MM.1S (cell line): ENCODE results near the gene COLEC11.

Source experiments
- CTCF ChIP-seq: fragments of 300-600 bp; sonication (generic); IDR thresholded peaks from 2 replicates; pipeline ENCODE4 v1.5.1; 2016; ENCODE audit warnings: antibody characterized with exemption, low read length, mixed read lengths
- EZH2 ChIP-seq: fragments of 300-600 bp; sonication (generic); optimal IDR thresholded peaks from 2 replicates; pipeline ENCODE3; 2017; ENCODE audit warnings: low read depth, mild to moderate bottlenecking, antibody characterized with exemption, low read length, mixed read lengths
- EZH2phosphoT487 ChIP-seq: fragments of 300-600 bp; sonication (generic); IDR thresholded peaks from 2 replicates; pipeline ENCODE4 v1.6.1; 2018; ENCODE audit warnings: antibody characterized with exemption, low read length

GRCh38 chr2:3672861-3673678 is 78.2 kb downstream of the COLEC11 start:
- TF ChIP-seq CTCF (no peak), EZH2 (no peak), EZH2phosphoT487 (no peak)
